ENCODE data around the gene EDEM2.
"Not testable (repeated sequence)": the region's sequence is repeated elsewhere in the genome, so short reads cannot be mapped to it uniquely, and the experiment has no call there.

Gene EDEM2

DNA sequence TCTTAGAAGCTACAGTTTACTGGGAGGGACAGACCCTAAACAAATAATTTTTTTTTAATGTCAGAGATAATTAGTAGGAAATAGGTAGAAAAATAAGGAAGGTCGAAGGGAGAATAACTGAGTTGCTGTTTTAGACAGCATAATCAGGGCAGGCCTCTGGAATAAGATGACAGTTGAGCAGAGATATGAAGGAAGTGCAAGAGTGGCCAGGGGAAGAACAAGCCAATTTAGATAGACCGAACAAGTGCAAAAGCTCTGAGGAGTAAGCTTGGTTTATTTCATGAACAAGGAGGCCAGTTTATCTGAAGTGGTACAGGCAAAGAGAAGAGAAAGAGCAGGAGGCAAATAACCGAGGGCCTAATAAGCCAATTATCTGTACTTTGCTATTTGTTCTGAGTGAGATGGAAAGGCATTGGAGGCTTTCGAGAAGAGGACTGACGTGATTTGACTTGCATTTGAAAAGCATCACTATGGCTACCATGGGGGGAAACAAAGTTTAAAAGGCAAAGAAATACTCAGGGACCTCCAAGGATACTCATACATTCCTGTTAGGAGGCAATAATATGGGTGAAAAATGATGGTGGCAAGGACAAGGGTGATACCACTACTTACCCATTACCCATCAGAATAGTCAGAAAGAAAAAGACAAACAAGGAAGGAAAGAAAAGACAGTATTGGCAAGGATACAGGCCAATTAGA, 44.4 kb upstream of the EDEM2 start:
- no peak overlapping the region for H3K4me3 ChIP-seq (ENCODE audit: low read length in 2 of 2)
- H3K79me1 ChIP-seq (ENCODE audit: low read depth, low read length), result no peaks in the 10 kb centered on the region
- H3K18ac ChIP-seq (ENCODE audit: low read length), result no peak overlapping the region
- DNase-seq (ENCODE audit: low spot score), result no peak
- H3K4me1 ChIP-seq (ENCODE audit: control insufficient read depth in 2 of 2, insufficient read depth in 1 of 2, low read depth in 1 of 2, low read length in 2 of 2), result peaks cover 0 to 3% of the 10 kb centered on the region in 2 donors
- no peak overlapping the region for H2BK120ac ChIP-seq (ENCODE audit: low read depth, low read length)
- H3K27me3 ChIP-seq (ENCODE audit: control insufficient read depth in 3 of 3, insufficient read depth in 3 of 3, low read depth in 1 of 3, low read length in 3 of 3), result peaks cover 0 to 32% (median 0%) of the 10 kb centered on the region in 3 experiments
- peaks cover 0 to 2% of the 10 kb centered on the region in 2 donors for H3K9me3 ChIP-seq (replicated peaks in 1 of 2; ENCODE audit: control insufficient read depth in 2 of 2, insufficient read depth in 1 of 2, low read depth in 1 of 2, low read length in 2 of 2)
- H3K9ac ChIP-seq (ENCODE audit: low read depth, low read length, poor library complexity), result no peak overlapping the region
- no peak overlapping the region for H2AK5ac ChIP-seq (ENCODE audit: low read depth, low read length)
- no peak overlapping the region for H2BK5ac ChIP-seq (ENCODE audit: low read length)
- no peak overlapping the region for H2BK15ac ChIP-seq (ENCODE audit: low read length)
- no peak overlapping the region for H4K8ac ChIP-seq (ENCODE audit: low read depth, low read length)
- H3K23ac ChIP-seq (ENCODE audit: low read depth, low read length, poor library complexity), result no peak overlapping the region
- H3K36me3 ChIP-seq (replicated peaks in 1 of 2; ENCODE audit: control insufficient read depth in 2 of 2, insufficient read depth in 2 of 2, low read length in 2 of 2), result no peaks in the 10 kb centered on the region
- no peak overlapping the region for H4K91ac ChIP-seq (ENCODE audit: low read depth, low read length, poor library complexity)
- WGBS, 2 donors (ENCODE audit: extremely low coverage in 2 of 2, insufficient read length in 2 of 2, insufficient replicate concordance in 1 of 2), result 100% methylated on average over 1 of the region's 5 CpGs; no CpG with 5 or more reads in 1 of the 2 donors
- H3K27ac ChIP-seq (replicated peaks; ENCODE audit: low read length), result no peak overlapping the region
- H3K4me2 ChIP-seq (ENCODE audit: insufficient read depth, low read length, poor library complexity, severe bottlenecking), result no peak overlapping the region
- H3K14ac ChIP-seq (ENCODE audit: low read length), result no peak overlapping the region
- H2BK12ac ChIP-seq (ENCODE audit: low read length), result no peak overlapping the region
- no peak overlapping the region for H3K4ac ChIP-seq (ENCODE audit: low read length)
- no peak overlapping the region for H2AFZ ChIP-seq (ENCODE audit: low read length)

DNA sequence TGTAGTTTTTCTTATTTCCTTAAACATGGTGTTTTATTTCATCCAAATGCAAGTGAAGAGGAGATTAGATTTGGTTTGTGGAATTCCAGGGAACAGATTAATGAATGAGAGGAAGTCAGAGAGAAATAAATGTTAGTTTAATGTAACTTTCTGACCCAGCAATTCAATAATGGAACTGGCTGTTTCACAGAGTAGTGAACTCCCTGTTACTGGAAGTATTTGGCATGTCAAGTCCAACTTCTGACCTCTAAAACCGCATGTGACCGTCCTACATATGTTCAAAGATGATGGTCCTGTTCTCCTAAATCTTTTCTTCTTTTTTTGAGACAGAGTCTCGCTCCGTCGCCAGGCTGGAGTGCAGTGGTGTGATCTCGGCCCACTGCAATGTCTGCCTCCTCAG, 43.4 kb upstream of the EDEM2 start:
- Histone ChIP-seq H2BK5ac (ENCODE audit: low read length) (no peak overlapping the region), H3K4me1 (ENCODE audit: control insufficient read depth in 2 of 2, insufficient read depth in 1 of 2, low read depth in 1 of 2, low read length in 2 of 2) (peaks cover 0 to 3% of the 10 kb centered on the region in 2 donors), H3K4me3 (ENCODE audit: low read length in 2 of 2) (no peak overlapping the region), H3K4ac (ENCODE audit: low read length) (no peak overlapping the region), H4K8ac (ENCODE audit: low read depth, low read length) (no peak overlapping the region), H2BK15ac (ENCODE audit: low read length) (no peak overlapping the region), H3K79me1 (ENCODE audit: low read depth, low read length) (no peaks in the 10 kb centered on the region), H3K27me3 (ENCODE audit: control insufficient read depth in 3 of 3, insufficient read depth in 3 of 3, low read depth in 1 of 3, low read length in 3 of 3) (peaks cover 0 to 32% (median 0%) of the 10 kb centered on the region in 3 experiments), H3K36me3 (replicated peaks in 1 of 2; ENCODE audit: control insufficient read depth in 2 of 2, insufficient read depth in 2 of 2, low read length in 2 of 2) (no peaks in the 10 kb centered on the region), H2AK5ac (ENCODE audit: low read depth, low read length) (no peak overlapping the region), H3K14ac (ENCODE audit: low read length) (no peak overlapping the region), H3K9ac (ENCODE audit: low read depth, low read length, poor library complexity) (no peak overlapping the region), H3K18ac (ENCODE audit: low read length) (no peak overlapping the region), H3K23ac (ENCODE audit: low read depth, low read length, poor library complexity) (no peak overlapping the region), H3K27ac (replicated peaks; ENCODE audit: low read length) (no peak overlapping the region), H2AFZ (ENCODE audit: low read length) (no peak overlapping the region), H3K4me2 (ENCODE audit: insufficient read depth, low read length, poor library complexity, severe bottlenecking) (no peak overlapping the region), H2BK120ac (ENCODE audit: low read depth, low read length) (no peak overlapping the region), H3K9me3 (replicated peaks in 1 of 2; ENCODE audit: control insufficient read depth in 2 of 2, insufficient read depth in 1 of 2, low read depth in 1 of 2, low read length in 2 of 2) (no peaks in the 10 kb centered on the region), H4K91ac (ENCODE audit: low read depth, low read length, poor library complexity) (no peak overlapping the region), H2BK12ac (ENCODE audit: low read length) (no peak overlapping the region)
- WGBS, 2 donors (ENCODE audit: extremely low coverage in 2 of 2, insufficient read length in 2 of 2, insufficient replicate concordance in 1 of 2), result no CpG with 5 or more reads among the region's 6 CpGs
- no peak for DNase-seq (ENCODE audit: low spot score)

DNA sequence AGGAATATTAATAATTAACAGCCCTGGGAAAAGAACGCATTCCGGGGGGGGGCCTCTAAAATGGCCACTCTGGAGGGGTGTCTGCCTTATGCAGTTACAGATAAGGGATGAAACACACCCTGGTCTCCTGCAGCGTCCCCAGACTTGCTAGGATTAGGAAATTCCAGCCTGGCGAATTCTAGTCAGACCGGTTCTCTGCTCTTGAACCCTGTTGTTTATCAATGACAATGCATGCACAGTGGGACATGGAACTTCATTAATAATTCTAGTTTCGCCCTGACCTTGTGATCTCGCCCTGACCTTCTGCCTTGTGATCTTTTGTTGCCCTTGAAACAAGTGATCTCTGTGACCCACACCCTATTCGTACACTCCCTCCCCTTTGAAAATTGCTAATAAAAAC, 42.1 kb upstream of the EDEM2 start:
- not testable (repeated sequence) for H2BK15ac ChIP-seq (ENCODE audit: low read length); H3K9ac ChIP-seq (ENCODE audit: low read depth, low read length, poor library complexity); H3K4me2 ChIP-seq (ENCODE audit: insufficient read depth, low read length, poor library complexity, severe bottlenecking); H3K27ac ChIP-seq (replicated peaks; ENCODE audit: low read length); H2AK5ac ChIP-seq (ENCODE audit: low read depth, low read length); H3K18ac ChIP-seq (ENCODE audit: low read length); H2BK12ac ChIP-seq (ENCODE audit: low read length); DNase-seq (ENCODE audit: low spot score); H2AFZ ChIP-seq (ENCODE audit: low read length); H3K4me1 ChIP-seq (ENCODE audit: control insufficient read depth in 2 of 2, insufficient read depth in 1 of 2, low read depth in 1 of 2, low read length in 2 of 2); H4K8ac ChIP-seq (ENCODE audit: low read depth, low read length); H3K14ac ChIP-seq (ENCODE audit: low read length); H2BK5ac ChIP-seq (ENCODE audit: low read length); H3K4me3 ChIP-seq (ENCODE audit: low read length in 2 of 2); H2BK120ac ChIP-seq (ENCODE audit: low read depth, low read length); H3K79me1 ChIP-seq (ENCODE audit: low read depth, low read length); H3K4ac ChIP-seq (ENCODE audit: low read length); H3K9me3 ChIP-seq (replicated peaks in 1 of 2; ENCODE audit: control insufficient read depth in 2 of 2, insufficient read depth in 1 of 2, low read depth in 1 of 2, low read length in 2 of 2); H3K36me3 ChIP-seq (replicated peaks in 1 of 2; ENCODE audit: control insufficient read depth in 2 of 2, insufficient read depth in 2 of 2, low read length in 2 of 2); H3K23ac ChIP-seq (ENCODE audit: low read depth, low read length, poor library complexity); H4K91ac ChIP-seq (ENCODE audit: low read depth, low read length, poor library complexity)
- H3K27me3 ChIP-seq (ENCODE audit: control insufficient read depth in 3 of 3, insufficient read depth in 3 of 3, low read depth in 1 of 3, low read length in 3 of 3), result peaks cover 0 to 32% (median 0%) of the 10 kb centered on the region in 3 experiments
- WGBS, 2 donors (ENCODE audit: extremely low coverage in 2 of 2, insufficient read length in 2 of 2, insufficient replicate concordance in 1 of 2), result no CpG with 5 or more reads among the region's 8 CpGs

DNA sequence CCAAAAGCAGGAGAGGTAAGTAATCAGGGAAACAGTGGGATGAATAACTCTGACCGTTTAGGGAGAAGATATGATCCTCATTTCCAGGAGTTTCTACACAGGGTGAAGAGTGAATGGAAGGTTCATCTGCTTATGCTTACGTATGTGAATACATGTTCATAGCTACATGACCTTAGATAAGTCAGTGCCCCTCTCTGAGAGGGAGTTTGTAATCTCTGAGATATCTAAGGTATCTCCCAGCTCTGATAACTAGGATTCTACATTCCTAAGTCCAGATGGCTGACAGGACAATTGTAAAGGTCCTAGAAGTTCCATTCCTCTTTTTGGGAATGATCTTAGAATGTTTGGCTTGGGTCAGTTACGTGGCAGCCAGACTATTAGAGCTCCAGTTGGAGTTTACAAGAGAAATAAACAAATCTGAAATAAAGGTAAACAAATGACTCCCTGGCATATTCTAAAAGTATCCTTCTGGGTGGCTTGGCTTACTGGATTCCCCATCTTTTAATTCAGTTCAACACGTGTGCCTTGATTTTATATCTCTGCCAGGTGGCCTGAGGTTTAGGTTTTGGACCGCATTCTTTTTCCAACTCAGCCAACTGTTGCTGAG, 40.6 kb upstream of the EDEM2 start:
- H3K4me2 ChIP-seq (ENCODE audit: insufficient read depth, low read length, poor library complexity, severe bottlenecking), result no peak overlapping the region
- no peak overlapping the region for H2AFZ ChIP-seq (ENCODE audit: low read length)
- peaks cover 0 to 3% of the 10 kb centered on the region in 2 donors for H3K4me1 ChIP-seq (ENCODE audit: control insufficient read depth in 2 of 2, insufficient read depth in 1 of 2, low read depth in 1 of 2, low read length in 2 of 2)
- no peak for DNase-seq (ENCODE audit: low spot score)
- H3K9me3 ChIP-seq (replicated peaks in 1 of 2; ENCODE audit: control insufficient read depth in 2 of 2, insufficient read depth in 1 of 2, low read depth in 1 of 2, low read length in 2 of 2), result no peaks in the 10 kb centered on the region
- H2BK15ac ChIP-seq (ENCODE audit: low read length), result no peak overlapping the region
- no peak overlapping the region for H4K91ac ChIP-seq (ENCODE audit: low read depth, low read length, poor library complexity)
- no peak overlapping the region for H3K9ac ChIP-seq (ENCODE audit: low read depth, low read length, poor library complexity)
- no peak overlapping the region for H2BK5ac ChIP-seq (ENCODE audit: low read length)
- H2BK120ac ChIP-seq (ENCODE audit: low read depth, low read length), result no peak overlapping the region
- H2AK5ac ChIP-seq (ENCODE audit: low read depth, low read length), result no peak overlapping the region
- H3K23ac ChIP-seq (ENCODE audit: low read depth, low read length, poor library complexity), result no peak overlapping the region
- no peak overlapping the region for H3K27ac ChIP-seq (replicated peaks; ENCODE audit: low read length)
- H3K14ac ChIP-seq (ENCODE audit: low read length), result no peak overlapping the region
- H3K4ac ChIP-seq (ENCODE audit: low read length), result no peak overlapping the region
- no peak overlapping the region for H2BK12ac ChIP-seq (ENCODE audit: low read length)
- H3K79me1 ChIP-seq (ENCODE audit: low read depth, low read length), result no peaks in the 10 kb centered on the region
- no peak overlapping the region for H3K4me3 ChIP-seq (ENCODE audit: low read length in 2 of 2)
- no peaks in the 10 kb centered on the region for H3K36me3 ChIP-seq (replicated peaks in 1 of 2; ENCODE audit: control insufficient read depth in 2 of 2, insufficient read depth in 2 of 2, low read length in 2 of 2)
- H4K8ac ChIP-seq (ENCODE audit: low read depth, low read length), result no peak overlapping the region
- no peak overlapping the region for H3K18ac ChIP-seq (ENCODE audit: low read length)
- peaks cover 0 to 32% (median 0%) of the 10 kb centered on the region in 3 experiments for H3K27me3 ChIP-seq (ENCODE audit: control insufficient read depth in 3 of 3, insufficient read depth in 3 of 3, low read depth in 1 of 3, low read length in 3 of 3)
- WGBS, 2 donors (ENCODE audit: extremely low coverage in 2 of 2, insufficient read length in 2 of 2, insufficient replicate concordance in 1 of 2), result no CpG with 5 or more reads among the region's 5 CpGs

Data from neuronal stem cell (in vitro differentiated cells).